HepG2 (cell line): ENCODE results near the gene NDUFB10. TPM values are rescaled to one million over a fixed set of nuclear protein-coding genes. Genes with fewer than 3 reads are reported as not detected.
A peak's percentile ranks its signal among the peaks of the same experiment; 100 is the strongest.

Source experiments
- AGO1 ChIP-seq: fragments of 200-400 bp; formaldehyde crosslinking; IDR thresholded peaks from 2 replicates; pipeline ENCODE4 v1.6.1; 2017; ENCODE audit warnings: mild to moderate bottlenecking, low read depth, low read length, moderate library complexity; ENCODE audit not compliant: poor library complexity, severe bottlenecking
- ATF2 ChIP-seq: sonication (generic); formaldehyde crosslinking; IDR thresholded peaks from 2 replicates; pipeline ENCODE4 v1.4.0; 2020; ENCODE audit warnings: missing genetic modification reagents
- ESRRA ChIP-seq: sonication (generic); formaldehyde crosslinking; IDR thresholded peaks from 2 replicates; pipeline ENCODE4 v1.5.1; 2020; ENCODE audit warnings: mild to moderate bottlenecking, low read depth, missing genetic modification reagents
- FOXA1 ChIP-seq, 2 experiments: fragments of 450-650 bp in 1 of 2; sonication (generic) in 1 of 2; formaldehyde crosslinking in 1 of 2; IDR thresholded peaks; 2 replicates each; pipeline versions ENCODE4 v1.4.0 to v1.6.1; 2016 to 2020; ENCODE audit warnings: missing genetic modification reagents in 1 of 2
- HINFP ChIP-seq: sonication (generic); formaldehyde crosslinking; IDR thresholded peaks from 2 replicates; pipeline ENCODE4 v1.4.0; 2020; ENCODE audit warnings: low read depth, mild to moderate bottlenecking, missing genetic modification reagents
- MED8 ChIP-seq: sonication (generic); formaldehyde crosslinking; IDR thresholded peaks from 2 replicates; pipeline ENCODE4 v1.8.1; 2023; ENCODE audit warnings: mild to moderate bottlenecking, missing genetic modification reagents; ENCODE audit not compliant: insufficient replicate concordance
- NCOA1 ChIP-seq: sonication (generic); formaldehyde crosslinking; IDR thresholded peaks from 2 replicates; pipeline ENCODE4 v1.9.0; 2021; ENCODE audit warnings: missing genetic modification reagents
- RBAK ChIP-seq: sonication (generic); formaldehyde crosslinking; IDR thresholded peaks from 2 replicates; pipeline ENCODE4 v1.5.1; 2020; ENCODE audit warnings: mild to moderate bottlenecking, missing genetic modification reagents
- RFXANK ChIP-seq: IDR thresholded peaks from 2 replicates; pipeline ENCODE4 v1.6.1; 2016
- SAFB2 ChIP-seq: sonication (generic); formaldehyde crosslinking; IDR thresholded peaks from 2 replicates; pipeline ENCODE4 v1.5.1; 2020; ENCODE audit warnings: missing genetic modification reagents, low read depth, mild to moderate bottlenecking, borderline replicate concordance
- ZBTB49 ChIP-seq: sonication (generic); formaldehyde crosslinking; IDR thresholded peaks from 2 replicates; pipeline ENCODE4 v1.4.0; 2020; ENCODE audit warnings: missing genetic modification reagents, borderline replicate concordance
- ZNF577 ChIP-seq: sonication (generic); formaldehyde crosslinking; IDR thresholded peaks from 2 replicates; pipeline ENCODE4 v1.4.0; 2020; ENCODE audit warnings: mild to moderate bottlenecking, low read depth, missing genetic modification reagents, borderline replicate concordance
- ZSCAN12 ChIP-seq: sonication (generic); formaldehyde crosslinking; IDR thresholded peaks from 2 replicates; pipeline ENCODE4 v1.9.0; 2021; ENCODE audit warnings: mild to moderate bottlenecking, missing genetic modification reagents
- ZUFSP ChIP-seq: sonication (generic); formaldehyde crosslinking; IDR thresholded peaks from 2 replicates; pipeline ENCODE4 v1.9.0; 2021; ENCODE audit warnings: missing genetic modification reagents, mild to moderate bottlenecking, borderline replicate concordance
- polyA plus RNA-seq, 8 experiments: library from polyadenylated mRNA; depleted of rRNA in 3 of 8; stranded (reverse) in 7 of 8; unstranded in 1 of 8; fragments of >200 nt; fragmentation: Illumina TruSeq in 4 of 8; extraction: Trizol in 4 of 8; gene quantifications; 2 replicates each; pipeline versions ENCODE4 v1.2.1 to v1.2.3, GENCODE V29; 2011 to 2016; ENCODE audit warnings: low read depth in 4 of 8, missing spikeins in 1 of 8, mixed read lengths in 1 of 8; ENCODE audit not compliant: insufficient read depth in 1 of 8
- total RNA-seq, 5 experiments: library from RNA; depleted of rRNA; stranded (reverse); fragments of >200 nt; fragmentation: Illumina TruSeq; extraction: Trizol; gene quantifications; 2 replicates each; pipeline ENCODE4 v1.2.3, GENCODE V29; 2016; ENCODE audit warnings: low read depth in 1 of 5
- TF ChIP-seq, protein P1 (sequence below): IDR thresholded peaks from 2 replicates; pipeline ENCODE4 v1.6.1; 2016; ENCODE audit warnings: mild to moderate bottlenecking
- TF ChIP-seq, protein P2 (sequence below): IDR thresholded peaks from 2 replicates; pipeline ENCODE4 v1.6.1; 2016; ENCODE audit warnings: missing compliant biosample characterization, missing genetic modification reagents, borderline replicate concordance
- TF ChIP-seq, protein P3 (sequence below): sonication (generic); formaldehyde crosslinking; IDR thresholded peaks from 2 replicates; pipeline ENCODE4 v1.4.0; 2020; ENCODE audit warnings: missing genetic modification reagents, low read depth, mild to moderate bottlenecking, borderline replicate concordance

The NDUFB10 gene
- total and polyA plus RNA-seq, 2 of the 13 experiments (the other 11 are each of a cell fraction or from before 2014, with no cell fraction given): 68.6 to 157 TPM

DNA sequence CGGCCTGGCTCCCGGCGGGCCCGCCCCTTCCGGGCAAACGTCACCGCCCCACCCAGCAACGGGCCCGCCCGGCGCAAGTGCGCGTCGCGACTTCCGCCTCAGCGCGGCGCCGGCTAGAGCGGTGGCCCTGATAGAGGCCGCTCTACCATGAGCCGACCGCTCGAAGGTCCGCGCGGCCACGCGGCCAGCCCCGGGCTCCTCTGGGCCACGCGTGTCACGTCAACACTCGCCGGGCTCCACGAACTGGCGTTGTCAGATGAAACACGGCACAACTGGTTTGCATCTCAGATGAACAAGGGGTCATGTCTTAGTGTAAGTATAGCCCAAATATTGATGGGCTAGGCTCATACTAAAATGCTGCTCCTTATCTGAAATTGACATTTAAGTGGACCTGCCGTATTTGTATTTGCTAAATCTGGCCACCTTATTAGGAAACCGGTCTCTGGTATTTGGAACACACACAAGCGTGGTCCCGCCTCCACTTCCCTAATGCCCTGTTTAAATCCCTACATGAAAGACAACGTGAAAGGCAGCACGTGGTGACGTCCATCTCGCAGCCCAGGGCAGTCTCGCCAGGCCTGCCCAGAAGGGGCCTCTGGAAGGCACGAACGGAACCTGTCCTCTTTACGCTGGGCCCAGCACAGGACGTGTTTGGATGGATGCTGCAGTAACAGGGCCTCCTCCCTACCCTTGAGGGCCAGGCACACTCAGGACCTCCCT, 50.6 kb downstream of the NDUFB10 start, which contains the start of gene ZNF598 (continued):
- no peak for TF ChIP-seq AGO1
- TF ChIP-seq, protein P1, sequence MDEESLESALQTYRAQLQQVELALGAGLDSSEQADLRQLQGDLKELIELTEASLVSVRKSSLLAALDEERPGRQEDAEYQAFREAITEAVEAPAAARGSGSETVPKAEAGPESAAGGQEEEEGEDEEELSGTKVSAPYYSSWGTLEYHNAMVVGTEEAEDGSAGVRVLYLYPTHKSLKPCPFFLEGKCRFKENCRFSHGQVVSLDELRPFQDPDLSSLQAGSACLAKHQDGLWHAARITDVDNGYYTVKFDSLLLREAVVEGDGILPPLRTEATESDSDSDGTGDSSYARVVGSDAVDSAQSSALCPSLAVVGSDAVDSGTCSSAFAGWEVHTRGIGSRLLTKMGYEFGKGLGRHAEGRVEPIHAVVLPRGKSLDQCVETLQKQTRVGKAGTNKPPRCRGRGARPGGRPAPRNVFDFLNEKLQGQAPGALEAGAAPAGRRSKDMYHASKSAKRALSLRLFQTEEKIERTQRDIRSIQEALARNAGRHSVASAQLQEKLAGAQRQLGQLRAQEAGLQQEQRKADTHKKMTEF (CRISPR knock-in tag): peak; percentile 84
- TF ChIP-seq, protein P2, sequence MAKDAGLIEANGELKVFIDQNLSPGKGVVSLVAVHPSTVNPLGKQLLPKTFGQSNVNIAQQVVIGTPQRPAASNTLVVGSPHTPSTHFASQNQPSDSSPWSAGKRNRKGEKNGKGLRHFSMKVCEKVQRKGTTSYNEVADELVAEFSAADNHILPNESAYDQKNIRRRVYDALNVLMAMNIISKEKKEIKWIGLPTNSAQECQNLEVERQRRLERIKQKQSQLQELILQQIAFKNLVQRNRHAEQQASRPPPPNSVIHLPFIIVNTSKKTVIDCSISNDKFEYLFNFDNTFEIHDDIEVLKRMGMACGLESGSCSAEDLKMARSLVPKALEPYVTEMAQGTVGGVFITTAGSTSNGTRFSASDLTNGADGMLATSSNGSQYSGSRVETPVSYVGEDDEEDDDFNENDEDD (CRISPR knock-in tag): peak; percentile 31
- no peak for TF ChIP-seq RFXANK (CRISPR knock-in tag)
- TF ChIP-seq ATF2: peak; percentile 15; the same call in 1 of the 2 replicates
- TF ChIP-seq, protein P3, sequence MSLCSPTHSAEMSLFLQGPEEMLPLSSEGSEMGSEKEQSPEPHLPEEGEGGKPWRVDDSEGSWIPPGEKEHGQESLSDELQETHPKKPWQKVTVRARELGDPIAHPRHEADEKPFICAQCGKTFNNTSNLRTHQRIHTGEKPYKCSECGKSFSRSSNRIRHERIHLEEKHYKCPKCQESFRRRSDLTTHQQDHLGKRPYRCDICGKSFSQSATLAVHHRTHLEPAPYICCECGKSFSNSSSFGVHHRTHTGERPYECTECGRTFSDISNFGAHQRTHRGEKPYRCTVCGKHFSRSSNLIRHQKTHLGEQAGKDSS: no peak
- TF ChIP-seq SAFB2: no peak
- TF ChIP-seq ESRRA: no peak; the same call in none of the 2 replicates
- no peak for TF ChIP-seq ZSCAN12 (CRISPR knock-in tag)
- no peak for TF ChIP-seq MED8 (CRISPR knock-in tag)
- TF ChIP-seq FOXA1 (IDR thresholded peaks at IDR 0.05): no peak
- TF ChIP-seq FOXA1 (CRISPR knock-in tag; IDR thresholded peaks at IDR 0.05): no peak
- TF ChIP-seq RBAK (CRISPR knock-in tag): no peak
- no peak for TF ChIP-seq NCOA1 (CRISPR knock-in tag)
- TF ChIP-seq ZNF577 (CRISPR knock-in tag): no peak
- TF ChIP-seq ZBTB49 (CRISPR knock-in tag): peak; percentile 75; the same call in 1 of the 2 replicates
- peak; percentile 64; the same call in 1 of the 2 replicates for TF ChIP-seq HINFP (CRISPR knock-in tag)
- TF ChIP-seq ZUFSP (CRISPR knock-in tag): no peak
